Frontal cortex (tissue), 4 donors: ENCODE measurements around the gene PCDH15. TPM values are rescaled to one million over a fixed set of nuclear protein-coding genes. Genes with fewer than 3 reads are reported as not detected.

Source experiments
- DNase-seq, 2 donors: peaks; one replicate each; pipeline ENCODE4 v3.0.0; 2012; ENCODE audit warnings: low spot score in 2 of 2
- FAIRE-seq: peaks from 2 replicates; lab custom pipeline; 2012; peaks lifted over from hg19 to GRCh38; lab: Jason Lieb, UNC
- small RNA-seq: library from RNA; depleted of rRNA; stranded (forward); fragments of <200 nt; gene quantifications from one replicate; pipeline ENCODE3, GENCODE V24; 2014
- total RNA-seq: library from RNA; depleted of rRNA; stranded (reverse); fragments of >200 nt; gene quantifications from one replicate; pipeline ENCODE4 v1.2.3, GENCODE V29; 2014
- donor health status: control.
- donor health status: control.
- donor health status: control.

The PCDH15 gene
- total RNA-seq, 1 donor from 2014 or later, result 6.1 TPM

- FAIRE-seq (no peak), DNase-seq (no peak)
Observed at GRCh38 chr10:53808677-53809372, 992.2 kb downstream of the PCDH15 start.

- FAIRE-seq (no peak), DNase-seq (no peak)
Observed at GRCh38 chr10:53786236-53786900, 1014.7 kb downstream of the PCDH15 start.

- FAIRE-seq (no peak), DNase-seq (no peak)
Observed at GRCh38 chr10:53771701-53772100, 1029.3 kb downstream of the PCDH15 start.

GRCh38 chr10:53770903-53771302 lies 1030.1 kb downstream of the PCDH15 start:
- no peak for FAIRE-seq

GRCh38 chr10:53765311-53765710 lies 1035.7 kb downstream of the PCDH15 start:
- DNase-seq (no peak), FAIRE-seq (no peak)

More at GRCh38 chr10:53770903-53771302, 1030.1 kb downstream of the PCDH15 start:
- no peak for DNase-seq

- FAIRE-seq, result no peak
- DNase-seq, result no peak
Observed at GRCh38 chr10:53754596-53755250, 1046.3 kb downstream of the PCDH15 start.

Small RNA genes lying within 50 kb of the gene (small RNA-seq; reads per million reads assigned to genes)
- gene AL365496.1 (not detected), gene MIR548F1 (not detected), gene RNU6-687P (not detected)
